NB4 (cell line): ENCODE data around the gene SNAP29.

Experiments
- DNase-seq: peaks from one replicate; pipeline ENCODE4 v3.0.0; 2010; ENCODE audit warnings: low read depth
- H3K4me3 ChIP-seq: one replicate; pipeline ENCODE4 v1.5.1; 2011; ENCODE audit warnings: mild to moderate bottlenecking, low read depth, low read length, moderate library complexity
- CTCF ChIP-seq: IDR thresholded peaks from one replicate; pipeline ENCODE4 v1.5.1; 2012; ENCODE audit warnings: low read depth, low read length
- MAX ChIP-seq: IDR thresholded peaks from 2 replicates; pipeline ENCODE4 v1.6.1; 2011; ENCODE audit warnings: low read depth, low read length
- MYC ChIP-seq: IDR thresholded peaks from 2 replicates; pipeline ENCODE4 v1.6.1; 2011; ENCODE audit warnings: low read depth, low read length
- POLR2A ChIP-seq: IDR thresholded peaks from 2 replicates; pipeline ENCODE4 v1.6.1; 2011; ENCODE audit warnings: mild to moderate bottlenecking; ENCODE audit not compliant: insufficient read length; ENCODE audit errors: extremely low read depth

The SNAP29 gene

GRCh38 chr22:20852503-20852902 is 6.3 kb upstream of the SNAP29 start:
- no peak overlapping the region for H3K4me3 ChIP-seq
- TF ChIP-seq POLR2A (no peak), MYC (no peak), MAX (no peak), CTCF (no peak)
- no peak for DNase-seq

DNA sequence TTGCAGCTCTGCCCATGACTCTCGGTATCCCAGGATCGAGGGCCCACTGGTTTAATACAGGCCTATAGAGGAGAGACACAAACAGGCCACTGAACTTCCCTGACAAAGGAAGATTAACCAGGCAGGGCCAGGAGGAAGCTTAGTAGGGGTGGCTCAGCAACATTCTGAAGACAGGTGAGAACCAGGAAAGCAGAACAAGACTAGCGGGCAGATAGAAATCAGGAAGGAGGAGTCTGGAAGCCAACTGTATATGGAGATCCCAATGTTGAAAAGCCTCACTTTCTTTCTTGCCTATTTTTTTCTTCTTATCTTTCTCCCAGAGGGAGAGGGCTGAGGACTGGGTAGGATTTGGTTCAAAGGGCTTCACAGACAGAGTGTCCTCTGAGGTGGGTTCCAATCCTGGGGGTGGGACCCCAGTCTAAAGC is 5.6 kb upstream of the SNAP29 start:
- TF ChIP-seq MAX (no peak), POLR2A (no peak), CTCF (no peak), MYC (no peak)
- no peak overlapping the region for H3K4me3 ChIP-seq
- DNase-seq: no peak

GRCh38 chr22:20857247-20857643 is 1.6 kb upstream of the SNAP29 start:
- TF ChIP-seq MYC (no peak), CTCF (no peak), POLR2A (no peak), MAX (no peak)
- H3K4me3 ChIP-seq: peak overlapping the region; percentile 83
- no peak for DNase-seq

DNA sequence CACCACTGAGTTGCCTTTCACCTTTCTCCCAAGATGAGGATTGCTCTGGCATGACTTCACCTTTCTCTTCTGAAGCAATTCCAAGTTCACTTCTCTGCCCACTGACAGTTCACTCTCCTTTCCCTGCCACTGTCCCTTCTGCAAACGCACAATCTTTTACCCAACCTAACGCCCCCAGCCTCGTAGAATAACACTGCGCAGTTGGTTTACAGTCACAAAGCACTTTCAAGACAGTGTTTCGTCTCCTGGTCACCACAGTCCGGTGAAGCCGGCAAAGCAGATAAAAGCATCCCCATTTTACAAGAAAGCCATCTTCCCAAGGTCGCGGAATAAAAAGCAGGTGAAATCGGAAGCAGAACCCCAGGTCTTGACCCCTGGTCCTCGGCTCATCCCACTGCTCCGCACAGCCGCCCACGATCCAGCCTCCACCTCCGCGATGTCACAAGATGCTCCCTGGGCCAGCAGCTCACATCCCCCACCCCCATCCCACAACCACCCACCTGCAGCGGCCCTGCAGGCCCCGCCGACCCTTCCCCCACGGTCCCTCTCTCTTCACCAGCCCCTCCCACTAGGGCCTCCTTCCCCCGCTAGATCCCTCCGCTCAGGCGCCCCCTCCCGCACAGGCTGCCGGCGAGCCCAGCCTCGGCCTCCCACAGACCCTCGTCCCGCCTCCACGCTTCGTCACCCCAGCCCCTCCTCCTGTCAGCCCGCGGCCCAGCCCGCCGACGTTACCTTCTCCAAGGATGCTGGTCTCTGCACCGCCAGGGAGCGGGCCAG is 781 bp upstream of the SNAP29 start:
- TF ChIP-seq MYC (no peak), CTCF (no peak), POLR2A (no peak)
- peak; percentile 90 for DNase-seq
- peak overlapping the region; percentile 83 for H3K4me3 ChIP-seq

DNA sequence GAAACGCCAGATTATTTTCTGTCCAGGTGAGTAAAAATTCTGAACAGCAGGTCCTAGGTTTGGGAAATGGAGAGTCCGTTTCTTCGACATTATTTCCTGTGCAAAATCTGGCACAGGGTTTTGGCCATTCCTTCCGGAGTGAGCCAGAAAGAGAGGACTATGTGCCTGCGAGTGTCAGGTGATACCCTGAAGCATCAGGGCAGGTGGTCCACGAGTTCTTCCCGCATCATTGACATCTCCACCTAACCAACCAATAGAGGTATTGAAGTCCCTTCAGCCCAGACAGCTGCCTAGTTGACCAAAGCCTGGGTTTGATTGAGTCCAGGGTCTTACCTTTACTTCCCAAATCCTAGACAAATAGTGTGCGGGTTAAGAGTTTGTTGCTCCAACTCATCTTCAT is 808 bp downstream of the SNAP29 start:
- H3K4me3 ChIP-seq: peak overlapping the region; percentile 71
- no peak for DNase-seq
- TF ChIP-seq CTCF (no peak), MAX (no peak), MYC (no peak), POLR2A (no peak)
